Limb (tissue), 2 donors: ENCODE measurements around the gene IL1RAPL2.
"Not testable (repeated sequence)": the region's sequence is repeated elsewhere in the genome, so short reads cannot be mapped to it uniquely, and the experiment has no call there.

Experiments used
- DNase-seq, 2 donors: peaks; one replicate each; pipeline ENCODE4 v3.0.0-alpha.2; 2016; ENCODE audit errors: extremely low spot score in 2 of 2

IL1RAPL2 gene

GRCh38 chrX:105167233-105167632 is 601.2 kb downstream of the IL1RAPL2 start:
- no peak for DNase-seq

GRCh38 chrX:105168577-105168976 is 602.6 kb downstream of the IL1RAPL2 start:
- no peak for DNase-seq

GRCh38 chrX:105173071-105173470 is 607.1 kb downstream of the IL1RAPL2 start:
- DNase-seq = no peak

- no peak for DNase-seq
Observed at GRCh38 chrX:105179644-105180043, 613.6 kb downstream of the IL1RAPL2 start.

GRCh38 chrX:105189093-105189492 is 623.1 kb downstream of the IL1RAPL2 start:
- no peak for DNase-seq

- peak; percentile 2 to 39 for DNase-seq
Observed at GRCh38 chrX:105190252-105190853, 624.4 kb downstream of the IL1RAPL2 start.

GRCh38 chrX:105191878-105192277 is 625.9 kb downstream of the IL1RAPL2 start:
- DNase-seq = peak in 1 of 2 donors; percentile 29

- no peak for DNase-seq
Observed at GRCh38 chrX:105209406-105209805, 643.4 kb downstream of the IL1RAPL2 start.

GRCh38 chrX:105210258-105210657 is 644.3 kb downstream of the IL1RAPL2 start:
- DNase-seq = no peak

GRCh38 chrX:105211066-105211575 is 645.1 kb downstream of the IL1RAPL2 start:
- DNase-seq = no peak

GRCh38 chrX:105219454-105220401 is 653.7 kb downstream of the IL1RAPL2 start:
- no peak for DNase-seq

- DNase-seq = no peak
Observed at GRCh38 chrX:105220636-105221035, 654.6 kb downstream of the IL1RAPL2 start, which contains the start of gene TEX13A. Gene TEX13A (minus strand): TSS chrX:105220694. CDS start chrX:105220397, 297 bp downstream.

GRCh38 chrX:105221374-105221773 is 655.4 kb downstream of the IL1RAPL2 start:
- DNase-seq = no peak

- DNase-seq = no peak
Observed at GRCh38 chrX:105226499-105226898, 660.5 kb downstream of the IL1RAPL2 start.

GRCh38 chrX:105228602-105229001 is 662.6 kb downstream of the IL1RAPL2 start:
- DNase-seq = no peak

- DNase-seq = no peak
Observed at GRCh38 chrX:105229146-105229545, 663.1 kb downstream of the IL1RAPL2 start.

GRCh38 chrX:105237407-105237806 is 671.4 kb downstream of the IL1RAPL2 start:
- not testable (repeated sequence) for DNase-seq

- no peak for DNase-seq
Observed at GRCh38 chrX:105241056-105241455, 675.1 kb downstream of the IL1RAPL2 start.

GRCh38 chrX:105260291-105261043 is 694.5 kb downstream of the IL1RAPL2 start:
- no peak for DNase-seq

- no peak for DNase-seq
Observed at GRCh38 chrX:105263171-105263570, 697.2 kb downstream of the IL1RAPL2 start.

GRCh38 chrX:105263801-105264200 is 697.8 kb downstream of the IL1RAPL2 start:
- no peak for DNase-seq

GRCh38 chrX:105265093-105265492 is 699.1 kb downstream of the IL1RAPL2 start:
- DNase-seq = peak in 1 of 2 donors; percentile 27
